ENCODE data around the gene SNRNP200. TPM values are rescaled to one million over a fixed set of nuclear protein-coding genes. Genes with fewer than 3 reads are reported as not detected.

Gene SNRNP200
- total and polyA plus RNA-seq, 2 donors (not counting 1 experiment from before 2014, with no cell fraction given) = 211 to 216 TPM

GRCh38 chr2:96329456-96329855 lies 24.1 kb upstream of the SNRNP200 start:
- H3K79me2 ChIP-seq (ENCODE audit: control insufficient read depth, insufficient read depth, low read length) = peaks cover 5% of the 10 kb centered on the region
- H3K27ac Mint-ChIP-seq = no peak overlapping the region
- peaks cover 13 to 22% of the 10 kb centered on the region in 2 donors for H3K4me1 ChIP-seq (ENCODE audit: control insufficient read depth in 2 of 2, insufficient read depth in 2 of 2, low read length in 2 of 2)
- H3K4me3 ChIP-seq (ENCODE audit: control extremely low read depth in 1 of 5, extremely low read depth in 1 of 5, insufficient read depth in 1 of 5, low read depth in 2 of 5, low read length in 4 of 5) = no peak overlapping the region
- H3K27ac ChIP-seq (ENCODE audit: low read length in 2 of 2) = no peak overlapping the region
- no CpG with 5 or more reads among the region's 1 CpG for whole genome bisulfite sequencing (ENCODE audit: insufficient coverage)
- no peak for TF ChIP-seq EZH2 (IDR thresholded peaks at IDR 0.05; ENCODE audit: borderline replicate concordance, insufficient read depth, low read depth, low read length, poor library complexity, severe bottlenecking)
- TF ChIP-seq CTCF (IDR thresholded peaks at IDR 0.05) = no peak
- H3K9ac ChIP-seq (ENCODE audit: low read length) = no peak overlapping the region
- H3K27me3 ChIP-seq (replicated peaks in 1 of 4; ENCODE audit: control extremely low read depth in 1 of 4, control insufficient read depth in 3 of 4, insufficient read depth in 4 of 4, low read length in 3 of 4) = no peaks in the 10 kb centered on the region
- ChIA-PET CTCF (interaction anchor here (0.7 kb wide), 1 partner anchor 27 kb away, joined by 3 read pairs; no protein-coding TSS in a partner anchor), POLR2A (no interaction called here)
- intact Hi-C loops (cut with micrococcal nuclease) = loop anchor here (10.0 kb wide), 2 partner anchors 205 to 305 kb away; partner anchors contain the start of genes ARID5A and KANSL3
- no peaks in the 10 kb centered on the region for H3K27me3 Mint-ChIP-seq
- ATAC-seq (ENCODE audit: low read depth) (no peak), DNase-seq (no peak)
- H3K4me2 ChIP-seq (replicated peaks; ENCODE audit: low read depth, low read length, poor library complexity, severe bottlenecking) = no peak overlapping the region
- H3K9me3 ChIP-seq (ENCODE audit: control extremely low read depth in 1 of 3, control insufficient read depth in 2 of 3, insufficient read depth in 1 of 3, low read length in 2 of 3) = no peaks in the 10 kb centered on the region
- no peak overlapping the region for H3K4me3 Mint-ChIP-seq
- no peaks in the 10 kb centered on the region for H4K20me1 ChIP-seq (ENCODE audit: control insufficient read depth, insufficient read depth, low read length, poor library complexity, severe bottlenecking)
- no peaks in the 10 kb centered on the region for H3K9me3 Mint-ChIP-seq (ENCODE audit: insufficient read depth)
- H3K4me1 Mint-ChIP-seq = peaks cover 24% of the 10 kb centered on the region
- H3K36me3 ChIP-seq (replicated peaks in 1 of 2; ENCODE audit: control extremely low read depth in 1 of 2, control insufficient read depth in 1 of 2, extremely low read depth in 1 of 2, insufficient read depth in 2 of 2, low read length in 1 of 2) = no peaks in the 10 kb centered on the region
- no peak overlapping the region for H2AFZ ChIP-seq (ENCODE audit: insufficient read depth, low read depth, low read length, poor library complexity, severe bottlenecking)

GRCh38 chr2:96326990-96327820 lies 21.9 kb upstream of the SNRNP200 start:
- ChIA-PET POLR2A (no interaction called here), CTCF (interaction anchor here (1.0 kb wide), 1 partner anchor 182 kb away, joined by 3 read pairs; no protein-coding TSS in a partner anchor)
- Mint-ChIP-seq H3K4me1 (peaks cover 25% of the 10 kb centered on the region), H3K4me3 (peak overlapping the region; percentile 29), H3K27me3 (no peaks in the 10 kb centered on the region), H3K27ac (no peak overlapping the region), H3K9me3 (ENCODE audit: insufficient read depth) (no peaks in the 10 kb centered on the region)
- WGBS (ENCODE audit: insufficient coverage) = 98% methylated on average over 18 of the region's 21 CpGs
- Histone ChIP-seq H3K36me3 (replicated peaks in 1 of 2; ENCODE audit: control extremely low read depth in 1 of 2, control insufficient read depth in 1 of 2, extremely low read depth in 1 of 2, insufficient read depth in 2 of 2, low read length in 1 of 2) (no peaks in the 10 kb centered on the region), H3K4me3 (ENCODE audit: control extremely low read depth in 1 of 5, extremely low read depth in 1 of 5, insufficient read depth in 1 of 5, low read depth in 2 of 5, low read length in 4 of 5) (no peak overlapping the region), H4K20me1 (ENCODE audit: control insufficient read depth, insufficient read depth, low read length, poor library complexity, severe bottlenecking) (no peaks in the 10 kb centered on the region), H2AFZ (ENCODE audit: insufficient read depth, low read depth, low read length, poor library complexity, severe bottlenecking) (no peak overlapping the region), H3K4me2 (replicated peaks; ENCODE audit: low read depth, low read length, poor library complexity, severe bottlenecking) (no peak overlapping the region), H3K4me1 (ENCODE audit: control insufficient read depth in 2 of 2, insufficient read depth in 2 of 2, low read length in 2 of 2) (peaks cover 17 to 32% of the 10 kb centered on the region in 2 donors), H3K9me3 (ENCODE audit: control extremely low read depth in 1 of 3, control insufficient read depth in 2 of 3, insufficient read depth in 1 of 3, low read length in 2 of 3) (no peaks in the 10 kb centered on the region), H3K27ac (ENCODE audit: low read length in 2 of 2) (no peak overlapping the region), H3K9ac (ENCODE audit: low read length) (no peak overlapping the region), H3K79me2 (ENCODE audit: control insufficient read depth, insufficient read depth, low read length) (peaks cover 5% of the 10 kb centered on the region), H3K27me3 (replicated peaks in 1 of 4; ENCODE audit: control extremely low read depth in 1 of 4, control insufficient read depth in 3 of 4, insufficient read depth in 4 of 4, low read length in 3 of 4) (no peaks in the 10 kb centered on the region)
- intact Hi-C loops (cut with micrococcal nuclease) = loop anchor here (10.0 kb wide), 2 partner anchors 208 to 308 kb away; partner anchors contain the start of genes ARID5A and KANSL3
- DNase-seq (no peak), ATAC-seq (ENCODE audit: low read depth) (no peak)
- TF ChIP-seq CTCF (IDR thresholded peaks at IDR 0.05) (no peak), EZH2 (IDR thresholded peaks at IDR 0.05; ENCODE audit: borderline replicate concordance, insufficient read depth, low read depth, low read length, poor library complexity, severe bottlenecking) (no peak)
